ENCODE data around the gene KRT40. TPM values are rescaled to one million over a fixed set of nuclear protein-coding genes. Genes with fewer than 3 reads are reported as not detected.
A peak's percentile ranks its signal among the peaks of the same experiment; 100 is the strongest.

The KRT40 gene
- total RNA-seq, 1 experiment from 2014 or later, result not detected

DNA sequence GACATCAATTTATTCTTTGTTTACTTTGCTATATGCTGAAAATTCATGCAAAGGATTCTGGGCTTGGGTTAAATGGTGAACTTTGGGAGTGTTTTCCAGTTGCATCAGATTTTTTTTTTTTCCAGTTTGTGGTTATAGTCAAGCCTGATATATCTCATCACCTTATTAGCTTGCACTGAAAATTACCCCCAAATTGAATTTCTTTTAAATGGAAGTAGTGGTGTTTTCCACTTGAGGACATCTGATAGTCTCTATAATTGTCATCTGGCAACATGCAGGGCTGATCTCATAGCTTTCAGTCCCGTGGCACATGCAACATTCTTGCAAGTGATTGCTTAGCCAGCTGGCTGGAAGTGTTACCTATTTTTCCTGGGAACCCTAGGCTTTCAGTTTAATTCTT, 29.5 kb upstream of the KRT40 start:
- Mint-ChIP-seq H3K4me1 (ENCODE audit: low read depth, unreplicated experiment) (peaks cover 50% of the 10 kb centered on the region), H3K27me3 (ENCODE audit: insufficient read depth, unreplicated experiment) (no peaks in the 10 kb centered on the region), H3K27ac (ENCODE audit: unreplicated experiment) (no peak overlapping the region), H3K9me3 (ENCODE audit: unreplicated experiment) (peaks cover 37% of the 10 kb centered on the region), H3K4me3 (ENCODE audit: unreplicated experiment) (no peak overlapping the region), H3K36me3 (ENCODE audit: insufficient read depth, unreplicated experiment) (peaks cover 10% of the 10 kb centered on the region)
- H3K4me3 ChIP-seq (ENCODE audit: low read depth, low read length), result no peak overlapping the region
- H3K27me3 ChIP-seq (replicated peaks; ENCODE audit: control insufficient read depth, insufficient read depth, low read length), result no peaks in the 10 kb centered on the region
- ChIA-PET POLR2A (no interaction called here), CTCF (no interaction called here)
- H3K36me3 ChIP-seq (ENCODE audit: control insufficient read depth, insufficient read depth, low read length), result no peaks in the 10 kb centered on the region
- H3K4me1 ChIP-seq, result peaks cover 57% of the 10 kb centered on the region
- intact Hi-C loops (cut with micrococcal nuclease; ENCODE audit: unreplicated experiment), result no loop called here
- DNase-seq, result no peak
- peaks cover 6% of the 10 kb centered on the region; the same call in 1 of the 2 replicates for H3K9me3 ChIP-seq
- no TSS peak for BruUV-seq (replicated peaks)
- TF ChIP-seq, protein P1, sequence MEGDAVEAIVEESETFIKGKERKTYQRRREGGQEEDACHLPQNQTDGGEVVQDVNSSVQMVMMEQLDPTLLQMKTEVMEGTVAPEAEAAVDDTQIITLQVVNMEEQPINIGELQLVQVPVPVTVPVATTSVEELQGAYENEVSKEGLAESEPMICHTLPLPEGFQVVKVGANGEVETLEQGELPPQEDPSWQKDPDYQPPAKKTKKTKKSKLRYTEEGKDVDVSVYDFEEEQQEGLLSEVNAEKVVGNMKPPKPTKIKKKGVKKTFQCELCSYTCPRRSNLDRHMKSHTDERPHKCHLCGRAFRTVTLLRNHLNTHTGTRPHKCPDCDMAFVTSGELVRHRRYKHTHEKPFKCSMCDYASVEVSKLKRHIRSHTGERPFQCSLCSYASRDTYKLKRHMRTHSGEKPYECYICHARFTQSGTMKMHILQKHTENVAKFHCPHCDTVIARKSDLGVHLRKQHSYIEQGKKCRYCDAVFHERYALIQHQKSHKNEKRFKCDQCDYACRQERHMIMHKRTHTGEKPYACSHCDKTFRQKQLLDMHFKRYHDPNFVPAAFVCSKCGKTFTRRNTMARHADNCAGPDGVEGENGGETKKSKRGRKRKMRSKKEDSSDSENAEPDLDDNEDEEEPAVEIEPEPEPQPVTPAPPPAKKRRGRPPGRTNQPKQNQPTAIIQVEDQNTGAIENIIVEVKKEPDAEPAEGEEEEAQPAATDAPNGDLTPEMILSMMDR (IDR thresholded peaks at IDR 0.05; ENCODE audit: insufficient read depth in 1 of 2, low read depth in 1 of 2, low read length in 1 of 2, severe bottlenecking in 1 of 2, unreplicated experiment in 1 of 2), result no peak

DNA sequence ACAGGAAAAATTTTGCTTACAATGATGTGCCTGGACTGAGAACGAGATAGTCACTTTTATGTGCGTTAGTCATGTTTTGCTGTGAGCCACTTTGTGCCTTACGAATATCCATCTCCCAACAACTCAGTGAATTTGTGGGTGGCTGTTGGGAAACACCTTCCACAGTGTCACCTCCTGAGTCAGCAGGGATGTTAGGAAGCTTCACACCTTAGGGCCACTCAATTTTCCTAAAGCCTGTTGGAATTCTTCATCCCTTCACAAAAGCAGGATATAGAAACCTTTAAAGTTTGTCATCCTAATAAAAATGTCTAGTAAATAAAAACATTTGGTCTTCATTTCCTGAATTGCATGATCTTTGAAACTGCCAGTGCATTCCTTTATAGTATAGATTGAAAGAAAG, 29.1 kb upstream of the KRT40 start:
- intact Hi-C loops (cut with micrococcal nuclease; ENCODE audit: unreplicated experiment), result no loop called here
- peaks cover 37% of the 10 kb centered on the region for H3K9me3 Mint-ChIP-seq (ENCODE audit: unreplicated experiment)
- peaks cover 52% of the 10 kb centered on the region for H3K4me1 Mint-ChIP-seq (ENCODE audit: low read depth, unreplicated experiment)
- no peak for DNase-seq
- no peaks in the 10 kb centered on the region for H3K27me3 Mint-ChIP-seq (ENCODE audit: insufficient read depth, unreplicated experiment)
- Histone ChIP-seq H3K9me3 (peaks cover 6% of the 10 kb centered on the region; the same call in 1 of the 2 replicates), H3K36me3 (ENCODE audit: control insufficient read depth, insufficient read depth, low read length) (no peaks in the 10 kb centered on the region), H3K4me1 (peaks cover 58% of the 10 kb centered on the region), H3K4me3 (ENCODE audit: low read depth, low read length) (no peak overlapping the region), H3K27me3 (replicated peaks; ENCODE audit: control insufficient read depth, insufficient read depth, low read length) (no peaks in the 10 kb centered on the region)
- H3K4me3 Mint-ChIP-seq (ENCODE audit: unreplicated experiment), result no peak overlapping the region
- POLR2A ChIA-PET, result no interaction called here
- no TSS peak for BruUV-seq (replicated peaks)
- TF ChIP-seq, protein P1 (IDR thresholded peaks at IDR 0.05; ENCODE audit: insufficient read depth in 1 of 2, low read depth in 1 of 2, low read length in 1 of 2, severe bottlenecking in 1 of 2, unreplicated experiment in 1 of 2), result no peak
- H3K36me3 Mint-ChIP-seq (ENCODE audit: insufficient read depth, unreplicated experiment), result peaks cover 14% of the 10 kb centered on the region
- peak overlapping the region; percentile 69 for H3K27ac Mint-ChIP-seq (ENCODE audit: unreplicated experiment)
- CTCF ChIA-PET, result no interaction called here

DNA sequence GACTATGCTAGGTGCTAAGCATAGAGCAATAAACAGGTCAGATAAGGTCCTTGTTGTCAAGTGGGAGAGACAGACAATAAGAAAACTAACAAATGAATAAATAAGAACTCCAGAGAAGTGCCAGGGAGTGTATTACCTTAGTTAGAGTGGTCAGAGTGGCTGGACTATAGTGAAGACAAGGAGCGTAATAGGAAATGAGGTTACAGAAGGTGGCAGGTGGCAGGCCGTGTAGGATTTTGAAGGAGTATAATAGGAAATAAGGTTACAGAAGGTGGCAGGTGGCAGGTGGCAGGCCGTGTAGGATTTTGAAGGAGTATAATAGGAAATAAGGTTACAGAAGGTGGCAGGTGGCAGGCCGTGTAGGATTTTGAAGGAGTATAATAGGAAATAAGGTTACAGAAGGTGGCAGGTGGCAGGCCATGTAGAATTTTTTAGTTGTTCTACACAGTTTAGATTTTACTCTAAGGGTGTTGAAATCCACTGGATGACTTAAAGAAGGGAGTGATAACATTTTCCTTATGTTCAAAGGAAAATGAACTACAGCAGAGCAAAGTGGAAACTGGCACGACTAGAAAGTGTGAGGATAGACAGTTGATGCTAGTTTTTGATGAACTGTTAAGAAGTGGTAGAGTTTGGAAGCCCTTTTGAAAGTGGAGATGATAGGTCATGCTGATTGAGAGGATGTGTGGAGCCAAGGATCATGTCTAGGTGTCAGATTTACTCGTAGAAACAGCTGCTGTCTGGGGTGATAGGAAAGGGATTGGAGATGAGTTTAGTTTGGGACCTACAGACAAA, 28.4 kb upstream of the KRT40 start:
- Mint-ChIP-seq H3K4me3 (ENCODE audit: unreplicated experiment) (no peak overlapping the region), H3K4me1 (ENCODE audit: low read depth, unreplicated experiment) (peaks cover 48% of the 10 kb centered on the region), H3K36me3 (ENCODE audit: insufficient read depth, unreplicated experiment) (peaks cover 14% of the 10 kb centered on the region), H3K9me3 (ENCODE audit: unreplicated experiment) (peaks cover 37% of the 10 kb centered on the region), H3K27ac (ENCODE audit: unreplicated experiment) (peak overlapping the region; percentile 69), H3K27me3 (ENCODE audit: insufficient read depth, unreplicated experiment) (no peaks in the 10 kb centered on the region)
- Histone ChIP-seq H3K4me3 (ENCODE audit: low read depth, low read length) (no peak overlapping the region), H3K27me3 (replicated peaks; ENCODE audit: control insufficient read depth, insufficient read depth, low read length) (no peaks in the 10 kb centered on the region), H3K36me3 (ENCODE audit: control insufficient read depth, insufficient read depth, low read length) (no peaks in the 10 kb centered on the region), H3K4me1 (peaks cover 58% of the 10 kb centered on the region), H3K9me3 (peaks cover 12% of the 10 kb centered on the region; the same call in 1 of the 2 replicates)
- ChIA-PET POLR2A (no interaction called here), CTCF (no interaction called here)
- BruUV-seq (replicated peaks), result no TSS peak
- DNase-seq, result no peak
- TF ChIP-seq, protein P1 (IDR thresholded peaks at IDR 0.05; ENCODE audit: insufficient read depth in 1 of 2, low read depth in 1 of 2, low read length in 1 of 2, severe bottlenecking in 1 of 2, unreplicated experiment in 1 of 2), result no peak
- intact Hi-C loops (cut with micrococcal nuclease; ENCODE audit: unreplicated experiment), result no loop called here
